NCI-H187 (cell line): ENCODE data around the gene EED.
"Not testable (repeated sequence)": the region's sequence is repeated elsewhere in the genome, so short reads cannot be mapped to it uniquely, and the experiment has no call there.

Experiments
- DNase-seq, 2 experiments: peaks; one replicate each; lab custom pipeline; 2025; lab: John Stamatoyannopoulos, UW

EED gene

DNA sequence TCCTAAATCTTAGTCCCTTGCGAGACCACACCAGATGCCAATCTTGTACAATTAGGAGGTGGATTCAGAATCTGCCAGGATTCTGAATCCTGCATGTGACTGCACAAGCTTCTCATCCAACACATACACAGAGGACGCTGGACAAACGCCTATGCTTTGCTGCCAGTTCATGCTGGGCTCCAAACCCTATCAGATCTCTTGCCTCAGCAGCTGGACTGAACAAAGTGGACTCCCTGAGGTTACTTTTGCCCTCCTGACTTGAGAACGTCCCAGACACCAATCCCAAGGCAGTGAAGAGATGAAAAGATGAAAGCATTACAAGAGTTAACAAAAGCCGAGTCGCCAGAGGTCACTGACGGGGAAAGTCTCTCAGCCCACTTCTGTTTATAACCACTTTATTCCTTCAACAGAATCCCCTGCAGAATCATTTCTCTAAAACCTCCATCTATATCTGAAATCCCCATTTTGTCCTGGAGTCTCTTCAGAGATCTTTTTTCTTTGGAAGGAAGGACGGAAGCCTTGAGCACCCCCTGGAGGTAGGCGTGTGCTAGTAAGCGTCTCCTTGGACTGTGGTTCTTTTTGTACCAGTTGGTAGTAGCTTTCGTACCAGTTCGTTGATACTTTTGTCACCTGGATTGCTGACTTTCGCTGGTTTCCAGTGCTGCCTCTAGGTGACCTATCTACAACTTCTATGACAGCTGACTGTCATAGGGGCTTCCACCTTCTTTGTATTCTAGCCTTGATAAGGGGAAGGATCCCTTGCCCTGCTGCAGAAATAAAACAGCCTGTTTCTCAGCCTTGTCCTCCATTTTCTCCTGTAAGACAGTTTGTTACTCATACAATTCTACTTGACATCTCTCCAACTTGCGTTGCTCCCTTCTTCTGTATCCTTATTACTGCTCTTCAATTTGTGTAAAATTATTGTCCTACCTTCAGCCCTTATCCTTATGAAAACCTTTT, 26.1 kb upstream of the EED start:
- DNase-seq = peak; percentile 13 to 49

DNA sequence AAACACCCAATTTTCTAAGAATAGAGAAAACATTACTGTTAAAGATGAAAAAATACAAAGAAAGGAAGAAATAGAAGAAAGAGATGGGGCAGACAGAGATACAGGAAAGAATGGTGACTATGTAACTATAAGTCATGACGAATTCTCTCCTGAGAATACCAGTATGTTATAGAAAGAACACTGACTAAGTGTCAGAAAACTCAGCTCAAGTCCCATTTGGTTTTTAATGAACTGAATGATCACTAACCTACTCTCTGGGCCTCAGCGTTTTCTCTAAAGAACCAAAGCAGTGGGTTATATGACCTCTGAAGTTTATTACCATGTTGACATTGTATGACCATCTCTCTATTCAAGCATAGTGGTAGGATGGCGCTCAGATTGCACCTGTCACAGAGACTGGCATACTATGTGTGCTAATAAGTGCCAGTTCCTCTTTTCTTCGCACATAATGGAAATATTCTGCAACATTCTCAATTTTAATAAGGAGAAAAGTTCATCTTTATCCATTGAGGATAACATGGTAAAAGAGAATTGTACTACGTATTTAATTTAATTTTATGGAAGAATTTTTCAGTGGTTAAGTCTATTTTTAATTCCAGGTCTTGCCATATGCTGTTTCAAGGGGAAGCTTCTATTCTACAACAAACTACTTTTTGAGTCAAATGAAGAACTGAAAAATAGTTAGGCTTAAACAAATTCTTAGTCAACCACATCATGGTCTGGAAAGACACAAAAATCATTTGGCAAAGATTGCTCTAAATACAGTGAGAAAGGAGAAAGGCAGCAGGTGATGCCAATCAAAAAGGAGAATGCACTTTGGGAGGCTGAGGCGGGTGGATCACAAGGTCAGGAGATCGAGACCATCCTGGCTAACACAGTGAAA, 25.0 kb upstream of the EED start:
- DNase-seq = no peak

DNA sequence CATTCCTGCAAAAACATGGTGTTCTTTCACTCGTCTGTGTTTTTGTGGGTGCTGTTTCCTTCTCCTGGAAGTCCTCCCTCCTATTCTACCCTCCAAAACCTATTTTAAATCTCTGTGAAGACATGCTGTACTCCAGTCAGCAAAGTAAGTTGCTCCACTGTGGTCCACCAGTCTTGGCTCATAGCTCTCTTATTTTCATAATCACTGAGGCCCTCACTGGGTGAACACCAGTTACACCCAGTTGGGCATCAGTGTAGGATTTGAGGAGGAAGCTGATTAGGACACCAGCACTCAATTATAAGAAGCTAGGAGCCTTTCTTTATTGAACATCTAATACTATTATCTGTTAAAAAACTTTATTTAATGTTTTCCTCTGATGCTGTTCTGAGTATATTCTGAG, 23.9 kb upstream of the EED start:
- DNase-seq = no peak

DNA sequence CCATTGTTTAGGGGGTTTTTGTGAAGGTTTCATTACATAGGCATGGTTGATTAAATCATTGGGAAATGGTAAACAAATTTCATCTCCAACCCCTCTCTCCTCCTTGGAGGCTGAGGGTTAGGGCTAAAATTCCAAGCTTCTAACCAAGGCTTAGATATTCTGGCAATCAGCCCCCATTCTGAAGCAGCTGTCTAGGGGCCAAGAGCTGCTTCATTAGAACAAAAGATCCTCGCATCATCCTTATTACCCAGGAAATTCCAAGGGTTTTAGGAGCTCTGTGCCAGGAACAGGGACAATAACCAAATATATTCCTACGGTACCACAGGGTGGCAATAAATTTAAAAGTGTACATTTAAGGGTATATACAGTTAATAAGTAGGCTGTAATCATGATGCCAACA, 22.5 kb upstream of the EED start:
- no peak for DNase-seq

DNA sequence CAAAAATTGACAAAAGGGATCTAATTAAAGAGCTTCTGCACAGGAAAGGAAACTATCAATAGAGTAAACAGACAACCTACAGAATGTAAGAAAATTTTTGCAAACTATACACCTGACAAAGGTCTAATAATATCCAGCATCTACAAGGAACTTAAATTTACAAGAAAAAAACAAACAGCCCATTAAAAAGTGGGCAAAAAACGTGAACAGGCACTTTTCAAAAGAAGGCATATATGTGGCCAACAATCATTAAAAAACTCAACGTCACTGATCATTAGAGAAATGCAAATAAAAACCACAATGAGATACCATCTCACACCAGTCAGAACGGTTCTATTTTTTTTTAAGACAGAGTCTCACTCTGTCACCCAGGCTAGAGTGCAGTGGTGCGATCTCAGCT, 20.0 kb upstream of the EED start:
- DNase-seq = not testable (repeated sequence)

DNA sequence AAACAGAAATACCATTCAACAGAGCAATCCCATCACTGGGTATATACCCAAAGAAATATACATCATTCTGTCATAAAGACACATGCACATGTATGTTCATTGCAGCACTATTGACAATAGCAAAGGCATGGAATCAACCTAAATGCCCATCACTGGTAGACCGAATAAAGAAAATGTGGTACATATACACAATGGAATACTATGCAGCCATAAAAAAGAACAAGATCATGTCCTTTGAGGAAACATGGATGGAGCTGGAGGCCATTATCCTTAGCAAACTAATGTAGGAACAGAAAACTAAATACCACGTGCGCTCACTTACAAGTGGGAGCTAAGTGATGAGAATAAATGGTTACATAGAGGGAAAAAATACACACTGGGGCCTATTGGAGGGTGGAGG, 19.2 kb upstream of the EED start:
- not testable (repeated sequence) for DNase-seq

DNA sequence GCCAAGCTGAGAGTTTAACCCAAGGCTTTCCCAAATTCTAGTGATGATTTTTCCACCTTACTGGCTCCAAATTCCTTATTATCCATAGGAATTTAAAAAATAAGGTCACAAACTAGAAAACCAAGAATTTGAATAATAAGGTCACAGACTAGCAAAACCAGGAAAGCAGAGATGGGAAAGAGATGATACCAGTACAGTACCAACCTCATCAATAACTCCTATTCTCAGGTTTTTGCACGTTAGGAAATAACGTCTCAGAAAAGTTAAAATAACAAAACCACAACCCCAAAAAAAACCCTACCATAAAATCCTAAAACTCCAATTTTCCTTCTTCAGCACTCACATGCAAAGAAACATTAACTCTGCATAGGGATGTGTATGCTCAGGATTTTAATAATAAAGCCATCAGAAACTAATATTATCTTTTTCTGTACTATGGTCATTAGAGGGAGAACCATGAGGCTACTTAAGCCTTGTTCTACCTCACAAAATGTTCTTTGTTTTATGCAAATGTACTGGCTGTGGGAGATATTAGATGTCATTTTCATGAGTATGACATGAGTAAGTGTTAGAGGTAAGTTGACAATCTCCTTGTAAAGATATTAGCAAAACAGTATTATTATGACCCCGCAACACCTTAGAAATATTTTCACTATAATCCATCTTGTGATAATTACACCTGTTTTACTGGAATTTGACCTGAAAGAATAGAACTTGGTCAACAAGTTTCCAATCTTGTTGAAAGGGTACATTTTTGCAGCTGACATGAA, 16.1 kb upstream of the EED start:
- no peak for DNase-seq

DNA sequence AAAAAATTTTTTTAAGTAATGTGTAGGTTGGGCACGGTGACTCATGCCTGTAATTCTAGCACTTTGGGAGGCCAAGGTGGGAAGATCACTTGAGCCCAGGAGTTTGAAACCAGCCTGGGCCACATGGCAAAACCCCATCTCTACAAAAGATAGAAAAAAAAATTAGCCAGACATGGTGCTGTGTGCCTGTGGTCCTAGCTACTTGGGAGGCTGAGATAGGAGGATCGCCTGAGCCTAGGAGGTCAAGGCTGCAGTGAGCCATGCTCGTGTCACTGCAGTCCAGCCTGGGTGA, 15.6 kb upstream of the EED start:
- DNase-seq = not testable (repeated sequence)

DNA sequence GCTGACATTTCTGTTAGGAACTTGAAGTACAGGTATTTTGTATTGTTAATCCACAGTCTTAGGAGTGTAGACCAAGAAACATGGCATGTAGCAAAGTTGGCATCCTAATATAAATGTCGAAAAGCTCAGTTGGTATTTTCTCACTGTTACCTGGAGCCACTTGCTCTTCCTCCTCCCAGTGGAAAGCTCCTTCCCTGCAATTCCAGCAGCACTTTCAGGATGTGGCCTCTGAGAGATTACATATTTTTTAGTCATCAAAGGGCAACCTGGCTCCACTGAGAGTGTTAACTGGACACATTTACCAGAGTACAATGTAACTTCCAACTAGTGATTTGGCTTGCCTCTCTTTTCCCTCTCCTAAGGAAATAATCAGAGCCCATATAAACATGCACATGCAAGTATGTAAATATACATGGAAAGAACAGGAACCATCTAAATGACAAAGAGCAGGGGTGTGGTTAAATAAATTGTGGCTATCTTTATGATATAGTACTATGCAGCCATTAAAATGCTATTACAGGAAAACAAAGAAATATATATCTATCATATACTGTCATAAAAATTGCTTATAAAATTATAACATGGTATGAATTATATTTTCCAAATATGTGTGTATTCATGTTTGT, 14.3 kb upstream of the EED start:
- no peak for DNase-seq

DNA sequence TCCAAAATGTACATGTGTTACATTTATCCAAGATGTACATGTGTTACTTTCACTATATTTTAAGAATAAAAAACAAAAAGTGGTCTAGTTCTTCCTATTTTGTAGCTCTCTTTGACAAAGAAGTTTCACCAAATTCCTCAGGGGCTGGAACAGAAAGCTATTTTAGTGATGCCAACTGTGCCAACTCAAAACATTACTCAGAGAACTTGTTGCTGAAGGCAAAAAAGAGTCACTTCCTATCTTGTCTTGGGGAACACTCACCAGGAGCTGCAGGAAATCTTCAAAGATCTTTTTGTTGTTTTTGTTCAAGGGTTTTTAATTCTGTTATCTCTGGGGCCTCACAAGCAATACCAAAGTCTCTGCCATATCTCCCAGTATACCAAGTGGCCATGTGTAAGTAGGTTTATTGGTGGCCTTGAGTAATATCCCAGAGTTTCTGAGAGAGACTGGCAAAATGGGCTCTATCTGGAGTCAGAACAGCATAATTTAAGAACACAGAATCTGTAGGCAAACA, 13.6 kb upstream of the EED start:
- no peak for DNase-seq

DNA sequence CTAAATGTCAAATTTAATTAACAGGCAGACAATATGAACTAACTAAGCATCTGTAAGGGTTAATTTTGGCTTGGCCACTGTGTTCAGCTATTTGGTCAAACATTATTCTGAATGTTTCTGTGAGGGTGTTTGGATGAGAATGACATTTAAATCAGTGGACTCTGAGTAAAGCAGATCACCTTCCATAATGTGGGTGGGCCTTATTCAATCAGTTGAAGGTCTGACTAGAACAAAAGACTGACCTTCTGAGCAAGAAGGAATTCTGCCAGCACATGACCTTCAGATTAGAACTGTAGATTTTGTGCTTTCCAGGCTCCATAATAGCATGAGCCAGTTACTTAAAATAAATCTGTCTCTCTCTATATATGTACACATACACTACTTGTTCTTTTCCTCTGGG, 12.0 kb upstream of the EED start:
- DNase-seq = no peak

DNA sequence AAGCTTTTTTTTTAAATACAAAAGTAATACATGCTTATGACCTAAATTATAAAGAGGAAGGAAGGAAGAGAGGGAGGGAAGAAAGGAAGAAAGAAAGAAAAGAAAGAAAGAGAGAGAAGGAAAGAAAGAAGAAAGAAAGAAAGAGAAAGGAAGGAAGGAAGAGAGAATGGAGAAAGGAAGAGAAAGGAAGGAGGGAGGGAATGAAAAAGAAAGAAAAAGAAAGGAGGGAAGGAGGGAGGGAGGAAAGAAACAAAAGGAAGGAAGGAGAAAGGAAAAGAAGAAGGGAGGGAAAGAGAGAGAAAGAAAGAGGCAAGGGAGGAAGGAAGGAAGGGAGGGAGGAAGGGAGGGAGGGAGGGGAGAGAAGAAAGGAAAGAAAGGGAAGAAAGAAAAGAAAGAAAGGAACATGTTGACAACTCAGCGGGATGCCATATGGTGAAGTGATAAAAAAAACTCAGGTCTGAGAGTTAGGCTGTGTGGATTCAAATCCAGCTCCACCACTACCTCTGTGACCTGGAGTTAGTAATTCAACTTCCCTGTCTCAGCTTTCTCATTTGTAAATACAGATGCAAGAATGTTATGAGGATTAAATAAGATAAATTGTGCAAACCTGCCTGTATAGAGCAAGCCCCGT, 9.6 kb upstream of the EED start:
- DNase-seq = no peak

DNA sequence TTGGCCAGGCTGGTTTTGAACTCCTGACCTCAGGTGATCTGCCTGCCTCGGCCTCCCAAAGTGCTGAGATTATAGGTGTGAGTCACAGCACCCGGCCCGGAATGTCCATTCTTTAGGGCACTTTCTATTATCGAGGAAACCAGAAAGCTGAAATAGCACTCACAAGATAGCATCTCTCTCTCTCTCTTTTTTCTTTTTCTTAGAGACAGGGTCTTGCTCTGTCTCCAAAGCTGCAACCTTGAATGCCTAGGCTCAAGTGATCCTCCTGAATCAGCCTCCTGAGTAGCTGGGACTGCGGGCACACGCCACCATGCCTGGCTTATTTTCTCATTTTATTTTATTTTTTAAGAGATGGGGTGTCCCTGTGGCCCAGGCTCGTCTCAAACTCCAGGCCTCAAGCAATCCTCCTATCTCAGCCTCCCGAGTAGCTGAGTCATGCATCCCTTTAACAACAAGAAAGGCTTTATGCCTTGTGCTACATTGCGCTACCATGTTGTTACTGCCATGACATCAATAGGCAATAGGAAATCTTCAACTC, 7.2 kb upstream of the EED start:
- no peak for DNase-seq

DNA sequence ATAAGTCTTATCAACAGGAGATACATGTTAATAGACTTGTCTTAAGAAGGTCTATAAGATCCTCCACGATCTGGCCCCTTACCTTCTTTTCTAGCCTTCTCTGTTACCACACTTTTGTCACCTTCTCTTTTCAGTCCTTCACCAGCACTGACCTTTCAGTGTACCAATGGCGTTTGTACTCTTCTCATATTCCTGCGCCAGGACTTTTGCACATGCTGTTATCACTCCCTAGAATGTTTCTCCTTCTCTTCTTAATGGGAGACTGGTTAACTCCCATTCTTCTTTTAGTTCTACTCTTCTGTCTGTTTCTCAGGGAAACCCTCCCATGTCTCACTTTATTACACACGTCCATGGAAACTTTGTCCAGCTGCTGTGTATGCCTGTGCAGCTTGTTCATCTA, 4.4 kb upstream of the EED start:
- no peak for DNase-seq

DNA sequence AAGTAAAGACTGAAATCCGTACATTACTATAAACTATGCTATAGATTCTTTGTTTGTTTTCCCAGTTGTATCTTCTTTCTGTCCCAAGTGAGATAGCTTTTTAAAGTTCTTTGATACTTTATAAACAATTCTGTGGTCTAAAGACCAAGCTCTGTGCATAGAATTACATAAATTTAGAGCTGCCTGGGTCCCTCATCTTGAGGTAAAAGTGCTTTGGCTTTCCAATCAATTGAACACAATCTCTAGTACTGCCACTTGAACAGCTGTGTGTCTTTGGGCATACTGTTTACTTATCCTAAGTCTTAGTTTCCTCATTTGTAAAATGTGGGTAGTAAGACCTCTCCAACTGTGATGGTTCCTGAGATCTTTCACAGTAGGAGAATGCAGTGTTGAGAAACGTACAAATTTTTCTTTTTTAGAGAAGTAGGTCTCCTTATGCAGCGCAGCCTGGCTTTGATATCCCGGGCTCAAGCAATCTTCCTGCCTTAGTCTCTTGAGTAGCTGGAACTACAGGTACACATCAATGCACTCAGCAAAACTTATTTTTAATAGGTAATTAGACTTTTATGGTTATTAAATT, 2.5 kb upstream of the EED start:
- no peak for DNase-seq

DNA sequence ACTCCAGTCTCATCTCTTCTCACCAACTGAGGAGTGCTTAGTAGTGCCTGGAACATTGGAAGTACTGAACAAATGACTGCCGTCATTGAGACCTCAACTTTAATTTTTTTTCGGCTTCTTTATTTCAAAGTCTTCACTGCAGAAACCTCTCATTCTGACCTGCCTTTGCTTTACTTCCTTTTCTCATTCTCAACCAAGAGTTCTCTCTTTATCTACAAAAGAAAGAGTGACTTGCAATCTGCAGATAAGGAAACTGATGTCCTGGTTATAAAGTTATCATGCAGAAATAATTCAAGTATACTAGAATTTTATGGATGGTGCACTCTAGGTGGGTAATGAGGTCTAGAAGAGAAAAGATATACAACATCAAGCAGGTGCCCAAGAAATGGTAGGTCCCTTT, 1.2 kb upstream of the EED start:
- no peak for DNase-seq

DNA sequence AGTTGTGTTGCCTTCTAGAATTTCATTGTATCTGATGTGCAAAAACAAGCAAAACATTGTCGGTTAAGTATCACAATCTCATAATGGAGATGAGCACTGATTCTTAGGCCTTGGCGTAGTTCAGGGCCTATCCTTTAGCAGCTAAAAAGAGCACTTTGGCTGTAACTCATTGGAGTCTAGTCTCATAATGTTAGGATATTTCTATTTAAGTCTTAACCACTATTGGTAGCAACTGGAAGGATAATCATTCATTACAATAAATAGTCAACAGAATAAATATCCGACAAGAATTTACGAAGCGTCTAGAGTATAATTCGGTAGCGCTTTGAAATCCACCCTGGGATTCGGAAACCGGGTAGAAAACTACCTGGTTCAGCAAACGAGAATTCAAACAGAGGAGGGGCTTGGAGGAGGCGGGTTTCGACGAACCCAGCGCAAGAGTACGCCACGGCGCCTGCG, 461 bp upstream of the EED start:
- peak in 1 of 2 experiments; percentile 83 for DNase-seq

DNA sequence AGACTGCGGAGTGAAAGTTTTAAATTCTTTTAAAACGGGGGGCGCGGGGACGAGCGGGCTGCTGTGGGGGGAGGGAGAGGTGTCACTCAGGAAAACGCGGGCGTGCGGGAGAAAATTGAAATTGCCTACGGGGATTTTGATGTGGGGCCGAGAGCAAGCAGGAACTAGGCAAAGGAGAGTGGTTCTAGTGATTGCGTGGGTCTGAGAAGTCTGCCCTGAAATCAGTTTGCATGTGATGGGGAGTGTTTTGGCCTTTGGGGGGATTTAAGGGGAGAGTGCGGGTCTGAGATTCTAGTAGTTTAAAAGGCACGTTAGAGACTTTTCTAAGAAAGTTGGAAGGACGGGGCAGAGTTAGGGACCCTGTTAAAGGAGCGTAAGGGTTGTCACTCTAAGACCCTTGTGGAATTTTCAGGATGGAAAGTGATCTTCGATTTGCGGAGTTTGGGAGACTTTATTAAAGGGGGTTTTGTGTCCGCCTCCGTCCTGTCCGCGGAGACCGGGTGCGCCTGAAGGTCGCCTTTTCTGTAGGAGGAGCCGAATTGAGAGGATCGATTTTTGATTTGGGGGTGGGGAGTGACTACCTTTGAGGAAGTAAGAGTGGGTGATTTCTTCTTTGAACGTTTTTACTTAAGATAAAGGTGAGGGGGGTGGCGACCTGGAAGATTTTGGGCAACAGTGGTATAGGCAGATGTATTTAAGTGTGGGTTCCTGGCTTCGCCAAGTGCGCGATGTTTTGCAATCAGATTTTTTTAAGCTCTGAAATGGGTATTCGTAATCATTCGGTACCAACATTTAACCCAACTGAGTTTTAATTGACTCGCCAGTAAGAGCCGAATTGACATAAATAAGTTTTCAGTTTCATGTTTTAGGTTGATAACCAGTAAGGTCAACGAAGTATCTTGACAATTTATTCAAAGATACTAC, 1.1 kb downstream of the EED start:
- no peak for DNase-seq

DNA sequence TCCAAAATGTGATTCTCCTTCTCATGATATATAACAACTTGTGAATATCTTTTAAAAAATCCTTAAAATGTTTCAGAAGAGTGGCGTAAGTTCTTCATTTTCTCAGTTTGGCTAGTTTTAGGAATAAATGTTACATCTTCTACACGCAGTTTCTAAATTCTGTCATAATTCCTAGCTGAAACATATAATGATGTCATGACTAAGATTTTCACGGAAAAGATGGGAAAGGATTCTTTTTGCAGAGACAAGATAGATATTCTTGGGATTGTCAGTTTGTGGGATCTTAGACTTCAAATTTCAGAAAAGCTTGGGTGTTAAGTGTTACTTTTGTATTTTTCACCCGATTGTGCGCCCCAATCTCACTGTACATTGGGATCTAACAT, 1.7 kb downstream of the EED start:
- no peak for DNase-seq
